ENCODE results near the gene SPRYD3.

DNA sequence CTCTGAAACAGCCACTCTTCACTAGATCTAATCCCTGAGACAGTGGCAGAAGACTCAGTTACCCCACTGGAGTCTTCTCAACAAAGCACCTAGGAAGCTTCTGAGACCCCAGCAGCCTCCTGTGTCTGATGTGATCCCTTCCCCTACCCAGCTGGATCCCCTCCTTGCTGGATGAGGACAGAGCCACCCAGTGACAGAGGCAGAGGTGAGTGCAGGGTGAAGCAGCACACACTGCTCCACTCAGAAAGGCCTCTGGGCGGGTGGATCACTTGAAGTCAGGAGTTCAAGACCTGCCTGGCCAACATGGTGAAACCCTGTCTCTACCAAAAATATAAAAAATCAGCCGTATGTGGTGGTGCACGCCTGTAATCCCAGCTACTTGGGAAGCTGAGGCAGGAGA lies 2.7 kb downstream of the SPRYD3 start:
- TF ChIP-seq POLR2AphosphoS5 (IDR thresholded peaks at IDR 0.05; ENCODE audit: low read depth, low read length) (no peak), TAF1 (IDR thresholded peaks at IDR 0.05; ENCODE audit: low read depth, low read length) (no peak), POLR2A (IDR thresholded peaks at IDR 0.05; ENCODE audit: low read depth, low read length) (no peak)
